ENCODE data around the gene DOCK2. TPM values are rescaled to one million over a fixed set of nuclear protein-coding genes. Genes with fewer than 3 reads are reported as not detected.
"Not testable (repeated sequence)": the region's sequence is repeated elsewhere in the genome, so short reads cannot be mapped to it uniquely, and the experiment has no call there.

DOCK2 gene
- total RNA-seq, 1 donor from 2014 or later = 6.5 TPM

DNA sequence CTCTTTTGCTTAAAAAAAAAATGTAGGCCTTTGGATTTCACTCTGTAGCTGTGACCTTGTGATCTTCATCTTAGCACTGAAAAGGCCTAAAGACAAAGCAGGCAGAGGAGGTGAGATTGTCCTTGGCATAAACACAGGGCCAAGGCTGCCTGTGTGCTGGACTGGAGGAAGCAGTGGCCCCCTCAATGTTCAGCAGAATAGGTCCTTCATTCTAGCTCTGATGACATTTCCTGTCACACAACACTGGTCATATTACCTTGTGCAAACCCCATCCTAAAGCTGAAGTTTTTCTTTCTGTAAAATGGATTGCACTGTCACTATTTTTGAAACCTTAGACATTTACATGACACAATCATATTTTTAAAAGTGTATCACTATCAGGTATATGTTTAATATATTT, 195.8 kb downstream of the DOCK2 start:
- Mint-ChIP-seq H3K9me3 (ENCODE audit: unreplicated experiment) (no peaks in the 10 kb centered on the region), H3K27ac (ENCODE audit: unreplicated experiment) (no peak overlapping the region), H3K4me1 (ENCODE audit: unreplicated experiment) (peaks cover 6% of the 10 kb centered on the region), H3K27me3 (ENCODE audit: unreplicated experiment) (no peaks in the 10 kb centered on the region), H3K36me3 (ENCODE audit: low read depth, unreplicated experiment) (no peaks in the 10 kb centered on the region), H3K4me3 (ENCODE audit: unreplicated experiment) (no peak overlapping the region)
- DNase-seq (ENCODE audit: low spot score) = no peak
- TF ChIP-seq, protein P1, sequence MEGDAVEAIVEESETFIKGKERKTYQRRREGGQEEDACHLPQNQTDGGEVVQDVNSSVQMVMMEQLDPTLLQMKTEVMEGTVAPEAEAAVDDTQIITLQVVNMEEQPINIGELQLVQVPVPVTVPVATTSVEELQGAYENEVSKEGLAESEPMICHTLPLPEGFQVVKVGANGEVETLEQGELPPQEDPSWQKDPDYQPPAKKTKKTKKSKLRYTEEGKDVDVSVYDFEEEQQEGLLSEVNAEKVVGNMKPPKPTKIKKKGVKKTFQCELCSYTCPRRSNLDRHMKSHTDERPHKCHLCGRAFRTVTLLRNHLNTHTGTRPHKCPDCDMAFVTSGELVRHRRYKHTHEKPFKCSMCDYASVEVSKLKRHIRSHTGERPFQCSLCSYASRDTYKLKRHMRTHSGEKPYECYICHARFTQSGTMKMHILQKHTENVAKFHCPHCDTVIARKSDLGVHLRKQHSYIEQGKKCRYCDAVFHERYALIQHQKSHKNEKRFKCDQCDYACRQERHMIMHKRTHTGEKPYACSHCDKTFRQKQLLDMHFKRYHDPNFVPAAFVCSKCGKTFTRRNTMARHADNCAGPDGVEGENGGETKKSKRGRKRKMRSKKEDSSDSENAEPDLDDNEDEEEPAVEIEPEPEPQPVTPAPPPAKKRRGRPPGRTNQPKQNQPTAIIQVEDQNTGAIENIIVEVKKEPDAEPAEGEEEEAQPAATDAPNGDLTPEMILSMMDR (IDR thresholded peaks at IDR 0.05; ENCODE audit: unreplicated experiment) = no peak

DNA sequence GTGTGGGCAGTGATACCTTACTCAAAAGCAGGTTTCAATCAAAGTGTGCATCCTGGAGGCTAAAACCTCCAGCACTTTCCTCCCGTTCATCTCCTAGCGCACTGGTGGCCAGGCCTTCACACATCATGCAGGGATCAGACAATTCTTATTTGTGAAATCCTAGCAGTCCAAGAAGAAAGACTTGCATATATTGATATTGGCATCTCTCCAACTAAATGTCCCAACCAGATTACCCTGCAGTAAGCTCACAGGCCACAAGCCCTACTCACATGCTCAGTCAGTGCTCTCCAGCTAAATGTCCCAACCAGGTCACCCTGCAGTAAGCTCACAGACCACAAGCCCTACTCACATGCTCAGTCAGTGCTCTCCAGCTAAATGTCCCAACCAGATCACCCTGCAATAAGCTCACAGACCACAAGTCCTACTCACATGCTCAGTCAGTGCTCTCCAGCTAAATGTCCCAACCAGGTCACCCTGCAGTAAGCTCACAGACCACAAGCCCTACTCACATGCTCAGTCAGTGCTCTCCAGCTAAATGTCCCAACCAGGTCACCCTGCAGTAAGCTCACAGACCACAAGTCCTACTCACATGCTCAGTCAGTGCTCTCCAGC, 196.7 kb downstream of the DOCK2 start:
- H3K4me1 Mint-ChIP-seq (ENCODE audit: unreplicated experiment); H3K27ac Mint-ChIP-seq (ENCODE audit: unreplicated experiment); H3K9me3 Mint-ChIP-seq (ENCODE audit: unreplicated experiment); DNase-seq (ENCODE audit: low spot score); H3K36me3 Mint-ChIP-seq (ENCODE audit: low read depth, unreplicated experiment); H3K27me3 Mint-ChIP-seq (ENCODE audit: unreplicated experiment); H3K4me3 Mint-ChIP-seq (ENCODE audit: unreplicated experiment): not testable (repeated sequence)

DNA sequence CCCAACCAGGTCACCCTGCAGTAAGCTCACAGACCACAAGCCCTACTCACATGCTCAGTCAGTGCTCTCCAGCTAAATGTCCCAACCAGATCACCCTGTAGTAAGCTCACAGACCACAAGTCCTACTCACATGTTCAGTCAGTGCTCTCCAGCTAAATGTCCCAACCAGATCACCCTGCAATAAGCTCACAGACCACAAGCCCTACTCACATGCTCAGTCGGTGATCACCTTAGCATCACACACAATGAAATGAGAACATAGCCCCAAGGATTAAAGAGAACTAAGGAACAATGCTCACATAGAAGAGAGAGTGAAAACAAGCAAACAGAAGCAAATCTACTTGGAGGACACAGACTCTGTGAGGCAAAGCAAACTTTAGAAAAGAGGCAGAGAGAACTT, 197.5 kb downstream of the DOCK2 start:
- not testable (repeated sequence) for H3K27ac Mint-ChIP-seq (ENCODE audit: unreplicated experiment); DNase-seq (ENCODE audit: low spot score); H3K36me3 Mint-ChIP-seq (ENCODE audit: low read depth, unreplicated experiment); H3K4me3 Mint-ChIP-seq (ENCODE audit: unreplicated experiment); H3K9me3 Mint-ChIP-seq (ENCODE audit: unreplicated experiment); H3K27me3 Mint-ChIP-seq (ENCODE audit: unreplicated experiment); H3K4me1 Mint-ChIP-seq (ENCODE audit: unreplicated experiment)

DNA sequence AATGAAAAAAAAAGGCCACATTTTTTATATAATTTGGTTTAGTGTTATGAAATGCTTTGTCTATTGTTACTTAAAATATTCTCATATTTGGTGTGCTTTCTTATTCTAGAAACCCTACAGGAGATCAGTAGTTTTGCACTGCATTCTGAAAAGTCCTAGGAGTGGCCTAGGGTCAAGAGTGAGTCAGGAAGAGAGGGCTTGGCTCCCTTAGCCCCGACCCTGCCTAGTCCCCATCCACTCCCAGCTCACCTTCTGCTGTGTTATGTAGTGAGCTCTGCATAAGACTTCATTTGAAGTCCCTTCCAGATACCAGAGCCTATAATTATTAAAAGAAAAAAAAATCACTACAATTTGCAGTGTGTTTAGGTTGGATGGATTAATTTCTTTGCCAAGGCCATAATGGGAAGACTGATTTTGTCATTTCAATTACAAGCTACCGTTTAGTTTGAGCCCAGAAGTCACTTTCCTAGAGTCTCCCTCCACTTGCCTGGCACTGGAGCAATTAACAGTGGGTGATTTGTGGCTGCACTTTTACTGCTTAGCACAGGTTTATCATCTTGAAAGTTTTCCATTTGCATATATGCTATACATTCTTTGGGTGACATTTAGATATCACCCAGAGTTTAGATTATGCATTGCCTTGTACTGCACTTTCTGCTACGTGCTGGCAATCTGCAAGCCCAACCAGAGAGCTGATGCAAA, 199.9 kb downstream of the DOCK2 start:
- no peaks in the 10 kb centered on the region for H3K36me3 Mint-ChIP-seq (ENCODE audit: low read depth, unreplicated experiment)
- no peak overlapping the region for H3K4me3 Mint-ChIP-seq (ENCODE audit: unreplicated experiment)
- no peaks in the 10 kb centered on the region for H3K9me3 Mint-ChIP-seq (ENCODE audit: unreplicated experiment)
- DNase-seq (ENCODE audit: low spot score) = no peak
- H3K27ac Mint-ChIP-seq (ENCODE audit: unreplicated experiment) = no peak overlapping the region
- no peaks in the 10 kb centered on the region for H3K27me3 Mint-ChIP-seq (ENCODE audit: unreplicated experiment)
- H3K4me1 Mint-ChIP-seq (ENCODE audit: unreplicated experiment) = peaks cover 6% of the 10 kb centered on the region
- TF ChIP-seq, protein P1 (IDR thresholded peaks at IDR 0.05; ENCODE audit: unreplicated experiment) = no peak

DNA sequence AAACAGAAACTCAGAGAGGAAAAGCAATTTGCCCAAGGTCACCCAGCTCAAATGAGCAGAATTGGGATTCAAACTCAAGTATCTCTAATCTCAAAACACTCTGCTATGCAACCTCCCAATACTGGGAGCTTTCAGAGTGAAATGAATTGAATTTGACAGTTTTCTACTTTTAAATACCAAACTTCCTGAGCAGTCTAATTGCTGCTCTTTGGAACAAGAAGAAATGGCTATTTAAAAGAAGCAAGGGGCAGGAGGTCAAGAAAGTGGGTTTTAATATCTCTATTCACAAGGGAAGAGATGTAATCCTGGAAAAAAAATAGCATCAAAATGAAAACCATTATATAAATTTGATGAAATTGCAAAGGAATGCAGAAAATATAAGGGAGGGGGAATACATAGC, 200.6 kb downstream of the DOCK2 start:
- H3K9me3 Mint-ChIP-seq (ENCODE audit: unreplicated experiment) = no peaks in the 10 kb centered on the region
- DNase-seq (ENCODE audit: low spot score) = no peak
- H3K4me3 Mint-ChIP-seq (ENCODE audit: unreplicated experiment) = no peak overlapping the region
- H3K36me3 Mint-ChIP-seq (ENCODE audit: low read depth, unreplicated experiment) = no peaks in the 10 kb centered on the region
- H3K27ac Mint-ChIP-seq (ENCODE audit: unreplicated experiment) = no peak overlapping the region
- TF ChIP-seq, protein P1 (IDR thresholded peaks at IDR 0.05; ENCODE audit: unreplicated experiment) = no peak
- H3K27me3 Mint-ChIP-seq (ENCODE audit: unreplicated experiment) = no peaks in the 10 kb centered on the region
- H3K4me1 Mint-ChIP-seq (ENCODE audit: unreplicated experiment) = peaks cover 2% of the 10 kb centered on the region

DNA sequence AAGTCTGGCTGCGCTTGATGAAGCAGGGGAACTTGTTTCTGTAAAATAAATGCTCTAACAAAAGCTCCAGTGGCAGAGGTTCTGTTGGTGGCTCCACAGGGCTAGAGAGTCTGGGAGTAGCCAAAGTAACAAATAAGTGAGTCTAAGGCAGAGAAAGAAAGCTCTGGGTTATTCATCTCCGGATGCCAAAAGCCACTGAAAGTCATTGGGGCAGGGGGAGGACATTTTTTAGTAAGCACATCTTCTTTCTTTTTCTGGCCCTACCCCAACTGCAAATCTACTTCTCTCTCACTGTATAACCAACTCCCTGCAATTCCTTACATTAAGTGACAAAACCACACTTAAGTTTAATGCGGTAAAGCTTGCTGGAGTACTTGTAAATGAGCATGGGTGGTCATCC, 201.6 kb downstream of the DOCK2 start:
- Mint-ChIP-seq H3K4me1 (ENCODE audit: unreplicated experiment) (no peaks in the 10 kb centered on the region), H3K9me3 (ENCODE audit: unreplicated experiment) (no peaks in the 10 kb centered on the region), H3K27ac (ENCODE audit: unreplicated experiment) (no peak overlapping the region), H3K4me3 (ENCODE audit: unreplicated experiment) (no peak overlapping the region), H3K36me3 (ENCODE audit: low read depth, unreplicated experiment) (no peaks in the 10 kb centered on the region), H3K27me3 (ENCODE audit: unreplicated experiment) (no peaks in the 10 kb centered on the region)
- TF ChIP-seq, protein P1 (IDR thresholded peaks at IDR 0.05; ENCODE audit: unreplicated experiment) = no peak
- DNase-seq (ENCODE audit: low spot score) = no peak

Data from endothelial cell (in vitro differentiated cells).